PFSK-1 (cell line): Measurements from ENCODE around the gene SLIT3.

ENCODE experiments used
- POLR2AphosphoS5 ChIP-seq: IDR thresholded peaks from 2 replicates; pipeline ENCODE4 v1.6.1; 2012; ENCODE audit warnings: low read depth, mild to moderate bottlenecking, control low read depth, low read length, moderate library complexity
- TF ChIP-seq, protein P1 (sequence below), 2 experiments: IDR thresholded peaks; 2 replicates each; pipeline versions ENCODE4 v1.6.1 to v1.8.0; 2011 to 2012; ENCODE audit warnings: low read depth in 2 of 2, low read length in 2 of 2, control low read depth in 1 of 2, inconsistent platforms in 1 of 2, mild to moderate bottlenecking in 1 of 2, moderate library complexity in 1 of 2; ENCODE audit not compliant: insufficient read depth in 1 of 2

DNA sequence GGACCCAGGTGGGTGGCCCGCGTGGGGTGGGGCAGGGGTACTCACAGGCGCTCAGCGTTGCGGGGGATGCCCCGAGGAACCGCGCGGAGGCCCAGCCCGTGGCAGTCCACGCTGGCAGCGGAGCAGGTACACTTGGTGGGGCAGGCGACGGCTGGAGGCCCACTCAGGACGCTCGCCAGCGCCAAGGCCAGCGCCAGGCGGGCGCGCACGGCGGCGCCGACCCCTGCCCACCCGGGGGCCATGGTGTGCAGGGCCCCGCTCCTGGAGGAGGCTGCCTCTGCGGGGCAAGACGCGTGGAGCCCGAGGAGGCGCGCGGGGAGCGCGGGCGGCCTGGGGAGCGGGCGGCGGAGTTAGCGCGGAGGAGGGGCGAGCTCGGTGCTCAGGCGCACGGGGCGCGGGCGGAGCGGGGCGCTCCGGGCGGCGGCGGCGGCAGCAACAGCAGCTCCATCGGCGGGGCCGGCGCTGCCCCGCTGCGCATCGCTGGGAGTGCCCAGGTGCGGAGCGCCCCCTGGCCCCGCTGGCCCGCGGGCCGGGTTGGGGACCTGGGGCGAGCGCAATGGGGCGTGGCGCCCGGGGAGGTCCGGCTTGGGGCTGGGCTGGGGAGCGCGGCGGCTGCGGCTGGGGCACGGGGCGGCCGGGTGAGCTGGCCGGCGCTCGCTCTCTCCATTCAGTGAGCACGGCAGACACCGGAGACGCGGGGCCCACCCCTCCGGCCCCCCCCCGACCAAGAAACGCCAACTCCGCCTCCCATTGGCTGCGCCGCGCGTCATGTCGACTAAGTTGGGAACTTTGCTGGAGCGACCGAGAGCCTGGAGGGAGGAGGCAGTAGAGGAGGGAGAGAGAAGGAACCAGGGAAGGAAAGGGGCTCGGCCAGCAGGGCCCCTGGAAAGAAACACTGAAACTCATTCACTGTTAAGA is at the start of gene SLIT3:
- TF ChIP-seq POLR2AphosphoS5 = no peak
- TF ChIP-seq, protein P1, sequence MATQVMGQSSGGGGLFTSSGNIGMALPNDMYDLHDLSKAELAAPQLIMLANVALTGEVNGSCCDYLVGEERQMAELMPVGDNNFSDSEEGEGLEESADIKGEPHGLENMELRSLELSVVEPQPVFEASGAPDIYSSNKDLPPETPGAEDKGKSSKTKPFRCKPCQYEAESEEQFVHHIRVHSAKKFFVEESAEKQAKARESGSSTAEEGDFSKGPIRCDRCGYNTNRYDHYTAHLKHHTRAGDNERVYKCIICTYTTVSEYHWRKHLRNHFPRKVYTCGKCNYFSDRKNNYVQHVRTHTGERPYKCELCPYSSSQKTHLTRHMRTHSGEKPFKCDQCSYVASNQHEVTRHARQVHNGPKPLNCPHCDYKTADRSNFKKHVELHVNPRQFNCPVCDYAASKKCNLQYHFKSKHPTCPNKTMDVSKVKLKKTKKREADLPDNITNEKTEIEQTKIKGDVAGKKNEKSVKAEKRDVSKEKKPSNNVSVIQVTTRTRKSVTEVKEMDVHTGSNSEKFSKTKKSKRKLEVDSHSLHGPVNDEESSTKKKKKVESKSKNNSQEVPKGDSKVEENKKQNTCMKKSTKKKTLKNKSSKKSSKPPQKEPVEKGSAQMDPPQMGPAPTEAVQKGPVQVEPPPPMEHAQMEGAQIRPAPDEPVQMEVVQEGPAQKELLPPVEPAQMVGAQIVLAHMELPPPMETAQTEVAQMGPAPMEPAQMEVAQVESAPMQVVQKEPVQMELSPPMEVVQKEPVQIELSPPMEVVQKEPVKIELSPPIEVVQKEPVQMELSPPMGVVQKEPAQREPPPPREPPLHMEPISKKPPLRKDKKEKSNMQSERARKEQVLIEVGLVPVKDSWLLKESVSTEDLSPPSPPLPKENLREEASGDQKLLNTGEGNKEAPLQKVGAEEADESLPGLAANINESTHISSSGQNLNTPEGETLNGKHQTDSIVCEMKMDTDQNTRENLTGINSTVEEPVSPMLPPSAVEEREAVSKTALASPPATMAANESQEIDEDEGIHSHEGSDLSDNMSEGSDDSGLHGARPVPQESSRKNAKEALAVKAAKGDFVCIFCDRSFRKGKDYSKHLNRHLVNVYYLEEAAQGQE (IDR thresholded peaks at IDR 0.05; ENCODE audit: insufficient read depth in 1 of 2, low read depth in 2 of 2, low read length in 2 of 2) = no peak
